GM23338 (cell line): ENCODE measurements around the gene OGN. TPM values are rescaled to one million over a fixed set of nuclear protein-coding genes. Genes with fewer than 3 reads are reported as not detected.

Experiments used
- ATAC-seq: fragments of 200-7000 bp; cut with Tn5 transposase; 3 replicates; pipeline ENCODE4 v1.9.1; 2020
- DNase-seq: peaks from one replicate; pipeline ENCODE4 v3.0.0-alpha.2; 2015; ENCODE audit warnings: low spot score
- H2AFZ ChIP-seq: fragments of 200-600 bp; sonication (generic); 2 replicates; pipeline ENCODE4 v1.8.0; 2016; ENCODE audit warnings: antibody characterized with exemption, mild to moderate bottlenecking, moderate library complexity
- H3F3A ChIP-seq: fragments of 200-600 bp; sonication (generic); replicated peaks from 2 replicates; pipeline ENCODE4 v1.8.0; 2017; ENCODE audit warnings: antibody characterized with exemption, mixed run types, low read depth
- H3K27ac ChIP-seq: fragments of 200-600 bp; sonication (generic); 2 replicates; pipeline ENCODE4 v1.6.1; 2016; ENCODE audit warnings: low read depth
- H3K27me3 ChIP-seq: fragments of 200-600 bp; sonication (generic); 2 replicates; pipeline ENCODE4 v1.8.0; 2016; ENCODE audit warnings: mild to moderate bottlenecking, mixed run types, moderate library complexity; ENCODE audit not compliant: insufficient read depth
- H3K36me3 ChIP-seq: fragments of 200-600 bp; sonication (generic); 2 replicates; pipeline ENCODE4 v1.8.0; 2016; ENCODE audit warnings: mild to moderate bottlenecking; ENCODE audit not compliant: insufficient read depth
- H3K4me1 ChIP-seq: fragments of 200-600 bp; sonication (generic); 2 replicates; pipeline ENCODE4 v1.8.0; 2016; ENCODE audit warnings: mild to moderate bottlenecking, moderate library complexity; ENCODE audit not compliant: insufficient read depth
- H3K4me2 ChIP-seq: fragments of 200-600 bp; sonication (generic); 2 replicates; pipeline ENCODE4 v1.7.1; 2017; ENCODE audit warnings: mixed run types
- H3K4me3 ChIP-seq: fragments of 200-600 bp; sonication (generic); 2 replicates; pipeline ENCODE4 v1.6.1; 2016; ENCODE audit warnings: mixed run types
- H3K79me2 ChIP-seq: fragments of 200-600 bp; sonication (generic); replicated peaks from 2 replicates; pipeline ENCODE4 v1.8.0; 2017; ENCODE audit warnings: mild to moderate bottlenecking; ENCODE audit not compliant: insufficient read depth
- H3K9me2 ChIP-seq: fragments of 200-600 bp; sonication (generic); 2 replicates; pipeline ENCODE4 v1.8.0; 2017; ENCODE audit not compliant: insufficient read depth
- H4K20me1 ChIP-seq: fragments of 200-600 bp; sonication (generic); replicated peaks from 2 replicates; pipeline ENCODE4 v1.8.0; 2017; ENCODE audit warnings: mild to moderate bottlenecking; ENCODE audit not compliant: insufficient read depth
- H3K27ac Mint-ChIP-seq: 2 replicates; pipeline ENCODE4 v1.8.0; 2020; ENCODE audit warnings: inconsistent platforms, mild to moderate bottlenecking, moderate library complexity, mixed read lengths
- H3K27me3 Mint-ChIP-seq: 3 replicates; pipeline ENCODE4 v1.8.0; 2022; ENCODE audit warnings: low read depth, mild to moderate bottlenecking, moderate library complexity, mixed read lengths, inconsistent platforms; ENCODE audit not compliant: insufficient read depth, poor library complexity
- H3K36me3 Mint-ChIP-seq: 3 replicates; pipeline ENCODE4 v1.8.0; 2021; ENCODE audit warnings: low read depth, mild to moderate bottlenecking, inconsistent platforms, moderate library complexity, mixed read lengths
- H3K4me1 Mint-ChIP-seq: 3 replicates; pipeline ENCODE4 v1.8.0; 2020; ENCODE audit warnings: mild to moderate bottlenecking, inconsistent platforms, mixed read lengths
- H3K4me3 Mint-ChIP-seq: 3 replicates; pipeline ENCODE4 v1.8.0; 2021; ENCODE audit warnings: moderate library complexity, mild to moderate bottlenecking, inconsistent platforms, mixed read lengths
- H3K9me3 Mint-ChIP-seq: 3 replicates; pipeline ENCODE4 v1.8.0; 2020; ENCODE audit warnings: moderate library complexity, mild to moderate bottlenecking, inconsistent platforms, mixed read lengths
- CTCF ChIP-seq, 2 experiments: fragments of 200-600 bp in 1 of 2; sonication (generic) in 1 of 2; conservative IDR thresholded peaks; 2 replicates each; pipeline versions ENCODE4 v1.5.1 to v1.6.1; 2016 to 2017; ENCODE audit warnings: antibody characterized with exemption in 2 of 2, low read depth in 2 of 2, mild to moderate bottlenecking in 2 of 2, moderate library complexity in 1 of 2
- EZH2 ChIP-seq: fragments of 200-600 bp; sonication (generic); IDR thresholded peaks from one replicate; pipeline ENCODE4 v1.8.0; 2017; ENCODE audit warnings: antibody characterized with exemption, mild to moderate bottlenecking, low read depth; ENCODE audit not compliant: unreplicated experiment
- EZH2phosphoT487 ChIP-seq: fragments of 200-600 bp; sonication (generic); IDR thresholded peaks from one replicate; pipeline ENCODE4 v1.8.1; 2018; ENCODE audit warnings: antibody characterized with exemption; ENCODE audit not compliant: unreplicated experiment
- POLR2AphosphoS5 ChIP-seq: IDR thresholded peaks from 2 replicates; pipeline ENCODE4 v1.6.1; 2016; ENCODE audit warnings: antibody characterized with exemption, low read depth
- ZNF462 ChIP-seq: fragments of 250-450 bp; sonication (Bioruptor Pico); IDR thresholded peaks from 2 replicates; pipeline ENCODE4 v1.5.0; 2020; ENCODE audit warnings: mild to moderate bottlenecking, moderate library complexity
- polyA plus RNA-seq: library from polyadenylated mRNA; unstranded; fragments of >200 nt; fragmentation: Nextera tagmentation; extraction: Ambion mirVana; gene quantifications from 2 replicates; pipeline ENCODE4 v1.2.1, GENCODE V29; 2016
- total RNA-seq: library from RNA; depleted of rRNA; stranded (reverse); fragments of >200 nt; shearing (Covaris generic); gene quantifications from 2 replicates; pipeline ENCODE4 v1.2.3, GENCODE V29; 2014

The OGN gene
- total and polyA plus RNA-seq, 2 experiments from 2014 or later: 2.5 TPM; not detected in 1

- TF ChIP-seq ZNF462 (CRISPR knock-in tag) (no peak), CTCF (conservative IDR thresholded peaks at IDR 0.05; ENCODE audit: low read depth in 2 of 2) (no peak), EZH2phosphoT487 (no peak)
Observed at GRCh38 chr9:92402360-92402759, 2.0 kb downstream of the OGN start (continued).

- Histone ChIP-seq H3K4me3 (no peak overlapping the region), H3F3A (no peaks in the 10 kb centered on the region), H3K27me3 (no peaks in the 10 kb centered on the region), H2AFZ (no peak overlapping the region), H3K27ac (no peak overlapping the region), H3K9me2 (no peaks in the 10 kb centered on the region), H3K36me3 (no peaks in the 10 kb centered on the region), H3K4me2 (no peak overlapping the region), H4K20me1 (no peaks in the 10 kb centered on the region), H3K79me2 (no peaks in the 10 kb centered on the region), H3K4me1 (no peaks in the 10 kb centered on the region)
- no peak overlapping the region for H3K27ac Mint-ChIP-seq
- no peak overlapping the region for H3K4me3 Mint-ChIP-seq
- no peaks in the 10 kb centered on the region; the same call in 2 of the 3 replicates for H3K9me3 Mint-ChIP-seq
- ATAC-seq (no peak), DNase-seq (no peak)
- H3K36me3 Mint-ChIP-seq: no peaks in the 10 kb centered on the region; the same call in 2 of the 3 replicates
- H3K4me1 Mint-ChIP-seq: no peaks in the 10 kb centered on the region
- no peaks in the 10 kb centered on the region for H3K27me3 Mint-ChIP-seq
- TF ChIP-seq EZH2 (no peak), CTCF (conservative IDR thresholded peaks at IDR 0.05; ENCODE audit: low read depth in 2 of 2) (no peak), POLR2AphosphoS5 (no peak), ZNF462 (CRISPR knock-in tag) (no peak)
Observed at GRCh38 chr9:92397853-92398252, 6.5 kb downstream of the OGN start.
